Mucosa of descending colon (tissue), 3 donors: ENCODE results near the gene SHLD1. TPM values are rescaled to one million over a fixed set of nuclear protein-coding genes. Genes with fewer than 3 reads are reported as not detected.
"Not testable (repeated sequence)": the region's sequence is repeated elsewhere in the genome, so short reads cannot be mapped to it uniquely, and the experiment has no call there.

Experiments
- ATAC-seq: fragments of 200-7000 bp; cut with Tn5 transposase; one replicate; pipeline ENCODE4 v1.9.1; 2020; ENCODE audit warnings: mild to moderate bottlenecking, moderate library complexity
- DNase-seq, 3 donors: peaks; one replicate each; pipeline ENCODE4 v3.0.0-alpha.2; 2020
- H3K36me3 ChIP-seq: fragments of 200-600 bp; one replicate; pipeline ENCODE4 v1.8.0; 2021; ENCODE audit warnings: low read depth, mild to moderate bottlenecking
- H3K4me1 ChIP-seq: fragments of 200-600 bp; one replicate; pipeline ENCODE4 v1.8.0; 2021; ENCODE audit warnings: low read depth, mild to moderate bottlenecking
- H3K4me3 ChIP-seq: fragments of 200-600 bp; one replicate; pipeline ENCODE4 v1.8.0; 2021; ENCODE audit warnings: mild to moderate bottlenecking
- H3K9me3 ChIP-seq: fragments of 200-600 bp; one replicate; pipeline ENCODE4 v1.8.0; 2021; ENCODE audit warnings: mild to moderate bottlenecking
- CTCF ChIP-seq: fragments of 200-600 bp; IDR thresholded peaks from one replicate; pipeline ENCODE4 v1.8.0; 2022; ENCODE audit warnings: antibody characterized with exemption, mild to moderate bottlenecking
- intact Hi-C, 2 donors: fragments of 100-400 bp; cut with DNase I in 1 of 2; cut with micrococcal nuclease in 1 of 2; formaldehyde crosslinking; loops; one replicate each; pipeline versions ENCODE4 v1.11.0 to v1.11.1; 2022; cut with DNase I, micrococcal nuclease
- total RNA-seq, 3 donors: library from RNA; stranded (reverse); fragmentation: NEBNext Ultra II Directional in 2 of 3; extraction: Animal tissue kit (Norgen Biotek cat#: 25700) in 2 of 3; gene quantifications; one replicate each; pipeline versions ENCODE4 v1.2.1 to v1.2.4, GENCODE V29; 2021 to 2023
- donor health status: DM: no; HTN: no; CAD: no; lungs with moderate emphysema.
- donor health status: DM: no; HTN: no; CAD: no.
- donor health status: DM: no; HTN: yes; CAD: no.

Gene SHLD1
- total RNA-seq, 3 donors from 2014 or later: 7.5 to 8.3 (median 8.0) TPM

- TF ChIP-seq CTCF: no peak
- peak; percentile 85 for ATAC-seq
- H3K36me3 ChIP-seq: no peaks in the 10 kb centered on the region
- no peaks in the 10 kb centered on the region for H3K9me3 ChIP-seq
- peaks cover 23% of the 10 kb centered on the region for H3K4me1 ChIP-seq
- H3K4me3 ChIP-seq: no peak overlapping the region
- no peak for DNase-seq
- intact Hi-C loops: no loop called here
These were observed 29.1 kb downstream of the SHLD1 start for GRCh38 chr20:5779071-5779900.

DNA sequence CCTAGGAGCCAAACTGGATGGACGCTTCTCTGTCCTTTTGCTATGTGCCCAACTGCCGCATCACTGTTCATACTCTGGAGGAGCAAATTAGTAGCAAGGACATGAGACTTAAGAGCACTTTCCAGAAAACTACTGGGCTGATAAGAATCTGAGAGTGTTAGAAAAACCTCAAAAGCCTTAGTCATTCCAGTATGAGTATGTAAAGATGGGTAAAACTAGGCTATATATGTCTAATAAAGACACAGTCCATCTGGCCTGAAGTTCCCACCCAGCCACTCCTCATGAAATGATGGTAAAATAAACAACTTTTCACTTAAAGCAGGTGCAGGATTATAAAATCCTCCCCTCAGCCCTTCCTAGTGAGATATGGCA lies 30.6 kb downstream of the SHLD1 start:
- Histone ChIP-seq H3K36me3 (no peaks in the 10 kb centered on the region), H3K4me1 (peaks cover 23% of the 10 kb centered on the region), H3K4me3 (no peak overlapping the region), H3K9me3 (no peaks in the 10 kb centered on the region)
- no peak for TF ChIP-seq CTCF
- intact Hi-C loops: loop anchor here in 1 of 2 donors (10.0 kb wide), 1 partner anchor 246 kb away; no protein-coding TSS in a partner anchor
- ATAC-seq (peak; percentile 52), DNase-seq (no peak)

GRCh38 chr20:5781367-5781766 lies 31.2 kb downstream of the SHLD1 start:
- peaks cover 23% of the 10 kb centered on the region for H3K4me1 ChIP-seq
- H3K36me3 ChIP-seq, H3K9me3 ChIP-seq, H3K4me3 ChIP-seq, DNase-seq, ATAC-seq: not testable (repeated sequence)
- intact Hi-C loops: loop anchor here in 1 of 2 donors (10.0 kb wide), 1 partner anchor 247 kb away; no protein-coding TSS in a partner anchor

GRCh38 chr20:5781798-5782750 lies 31.9 kb downstream of the SHLD1 start:
- no peak for TF ChIP-seq CTCF
- H3K36me3 ChIP-seq: no peaks in the 10 kb centered on the region
- peak in 1 of 3 donors; percentile 46 for DNase-seq
- H3K4me3 ChIP-seq: no peak overlapping the region
- H3K4me1 ChIP-seq: peaks cover 23% of the 10 kb centered on the region
- ATAC-seq: peak; percentile 47
- intact Hi-C loops: loop anchor here in 1 of 2 donors (10.0 kb wide), 1 partner anchor 247 kb away; no protein-coding TSS in a partner anchor
- H3K9me3 ChIP-seq: no peaks in the 10 kb centered on the region

GRCh38 chr20:5784735-5785134 lies 34.5 kb downstream of the SHLD1 start:
- no peaks in the 10 kb centered on the region for H3K36me3 ChIP-seq
- intact Hi-C loops: loop anchor here (5.0 to 10.0 kb wide), 2 partner anchors 217 to 250 kb away; no protein-coding TSS in a partner anchor
- peaks cover 23% of the 10 kb centered on the region for H3K4me1 ChIP-seq
- DNase-seq (peak; percentile 47 to 61 (median 61)), ATAC-seq (peak; percentile 74)
- H3K9me3 ChIP-seq: no peaks in the 10 kb centered on the region
- no peak overlapping the region for H3K4me3 ChIP-seq
- no peak for TF ChIP-seq CTCF
